ENCODE measurements around the gene SGTA. TPM values are rescaled to one million over a fixed set of nuclear protein-coding genes. Genes with fewer than 3 reads are reported as not detected.

The SGTA gene
- total and polyA plus RNA-seq, 2 experiments from 2014 or later = 71.6 to 102 TPM

GRCh38 chr19:2724148-2724557 lies 58.9 kb downstream of the SGTA start (continued):
- 0 out of 4 replicates have a peak, but pooled peaks have one; percentile 8 to 30 for TF ChIP-seq CTCF (conservative IDR thresholded peaks at IDR 0.05; ENCODE audit: low read depth in 2 of 2)

DNA sequence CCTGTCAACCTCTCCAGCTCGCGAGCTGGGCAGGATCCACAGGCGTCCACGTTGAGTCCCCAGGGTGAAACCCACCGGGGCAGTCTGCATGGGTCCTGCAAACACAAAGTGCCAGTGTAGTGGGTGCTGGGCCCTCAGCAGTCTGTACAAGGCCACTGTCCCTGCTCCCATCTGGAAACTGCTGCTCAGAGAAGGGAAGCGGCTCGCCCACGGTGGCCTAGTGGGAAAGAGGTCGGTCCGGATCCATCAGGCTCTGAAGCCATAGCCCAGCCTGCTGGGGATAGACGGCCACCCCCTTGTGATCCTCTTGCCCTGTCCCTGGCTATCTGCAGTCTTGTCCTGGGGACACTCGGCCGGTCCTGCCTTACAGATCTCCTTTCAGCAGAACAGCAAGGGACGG lies 59.3 kb downstream of the SGTA start:
- H3K27me3 ChIP-seq (ENCODE audit: insufficient read depth) = 0 out of 2 replicates have a peak, but pooled peaks cover 6% of the 10 kb centered on the region
- no peak overlapping the region for H3K27ac ChIP-seq (ENCODE audit: low read depth)
- Mint-ChIP-seq H3K4me1 (peaks cover 19% of the 10 kb centered on the region), H3K9me3 (no peaks in the 10 kb centered on the region), H3K4me3 (no peak overlapping the region), H3K27ac (no peak overlapping the region), H3K27me3 (ENCODE audit: insufficient read depth, low read depth, poor library complexity) (peaks cover 34% of the 10 kb centered on the region), H3K36me3 (ENCODE audit: low read depth) (peaks cover 3% of the 10 kb centered on the region; the same call in 1 of the 3 replicates)
- H4K20me1 ChIP-seq (replicated peaks; ENCODE audit: insufficient read depth) = no peaks in the 10 kb centered on the region
- H3K4me1 ChIP-seq (ENCODE audit: insufficient read depth) = peaks cover 11% of the 10 kb centered on the region; the same call in 1 of the 2 replicates
- H3K4me2 ChIP-seq = no peak overlapping the region
- H3K9me2 ChIP-seq (ENCODE audit: insufficient read depth) = no peaks in the 10 kb centered on the region
- ATAC-seq (no peak), DNase-seq (ENCODE audit: low spot score) (no peak)
- H3F3A ChIP-seq (replicated peaks; ENCODE audit: low read depth) = 0 out of 2 replicates have a peak, but pooled peaks cover 5% of the 10 kb centered on the region
- H3K4me3 ChIP-seq = no peak overlapping the region
- no peaks in the 10 kb centered on the region for H3K36me3 ChIP-seq (ENCODE audit: insufficient read depth)
- no peaks in the 10 kb centered on the region for H3K79me2 ChIP-seq (replicated peaks; ENCODE audit: insufficient read depth)
- no peak overlapping the region for H2AFZ ChIP-seq
- TF ChIP-seq CREB1 (CRISPR knock-in tag; IDR thresholded peaks at IDR 0.05; ENCODE audit: low read depth) (no peak), STAT1 (IDR thresholded peaks at IDR 0.05; ENCODE audit: unreplicated experiment) (no peak), NANOG (IDR thresholded peaks at IDR 0.05; ENCODE audit: borderline replicate concordance) (no peak), ETS1 (IDR thresholded peaks at IDR 0.05) (no peak), EZH2 (IDR thresholded peaks at IDR 0.05; ENCODE audit: low read depth, unreplicated experiment) (no peak), EZH2phosphoT487 (IDR thresholded peaks at IDR 0.05; ENCODE audit: unreplicated experiment) (no peak), CTCF (conservative IDR thresholded peaks at IDR 0.05; ENCODE audit: low read depth in 2 of 2) (no peak), JUNB (IDR thresholded peaks at IDR 0.05; ENCODE audit: unreplicated experiment) (no peak), ZNF331 (CRISPR knock-in tag; IDR thresholded peaks at IDR 0.05; ENCODE audit: low read depth) (no peak), POLR2AphosphoS5 (IDR thresholded peaks at IDR 0.05; ENCODE audit: low read depth) (no peak)
- TF ChIP-seq, protein P1, sequence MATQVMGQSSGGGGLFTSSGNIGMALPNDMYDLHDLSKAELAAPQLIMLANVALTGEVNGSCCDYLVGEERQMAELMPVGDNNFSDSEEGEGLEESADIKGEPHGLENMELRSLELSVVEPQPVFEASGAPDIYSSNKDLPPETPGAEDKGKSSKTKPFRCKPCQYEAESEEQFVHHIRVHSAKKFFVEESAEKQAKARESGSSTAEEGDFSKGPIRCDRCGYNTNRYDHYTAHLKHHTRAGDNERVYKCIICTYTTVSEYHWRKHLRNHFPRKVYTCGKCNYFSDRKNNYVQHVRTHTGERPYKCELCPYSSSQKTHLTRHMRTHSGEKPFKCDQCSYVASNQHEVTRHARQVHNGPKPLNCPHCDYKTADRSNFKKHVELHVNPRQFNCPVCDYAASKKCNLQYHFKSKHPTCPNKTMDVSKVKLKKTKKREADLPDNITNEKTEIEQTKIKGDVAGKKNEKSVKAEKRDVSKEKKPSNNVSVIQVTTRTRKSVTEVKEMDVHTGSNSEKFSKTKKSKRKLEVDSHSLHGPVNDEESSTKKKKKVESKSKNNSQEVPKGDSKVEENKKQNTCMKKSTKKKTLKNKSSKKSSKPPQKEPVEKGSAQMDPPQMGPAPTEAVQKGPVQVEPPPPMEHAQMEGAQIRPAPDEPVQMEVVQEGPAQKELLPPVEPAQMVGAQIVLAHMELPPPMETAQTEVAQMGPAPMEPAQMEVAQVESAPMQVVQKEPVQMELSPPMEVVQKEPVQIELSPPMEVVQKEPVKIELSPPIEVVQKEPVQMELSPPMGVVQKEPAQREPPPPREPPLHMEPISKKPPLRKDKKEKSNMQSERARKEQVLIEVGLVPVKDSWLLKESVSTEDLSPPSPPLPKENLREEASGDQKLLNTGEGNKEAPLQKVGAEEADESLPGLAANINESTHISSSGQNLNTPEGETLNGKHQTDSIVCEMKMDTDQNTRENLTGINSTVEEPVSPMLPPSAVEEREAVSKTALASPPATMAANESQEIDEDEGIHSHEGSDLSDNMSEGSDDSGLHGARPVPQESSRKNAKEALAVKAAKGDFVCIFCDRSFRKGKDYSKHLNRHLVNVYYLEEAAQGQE (IDR thresholded peaks at IDR 0.05; ENCODE audit: unreplicated experiment) = no peak
